ENCODE data around the gene AMBRA1. TPM values are rescaled to one million over a fixed set of nuclear protein-coding genes. Genes with fewer than 3 reads are reported as not detected.

AMBRA1 gene
- total and polyA plus RNA-seq, 8 donors, result 4.6 to 59.4 (median 23.3) TPM

- no peak for DNase-seq
- 5 to 11% (median 6%) methylated on average over 1 of the region's 1 CpG for WGBS, 5 donors
- Histone ChIP-seq H3K27ac (peak overlapping the region in 4 of 5 donors; percentile 61 to 85 (median 78)), H3K4me1 (peaks cover 32 to 74% (median 53%) of the 10 kb centered on the region in 4 donors), H3K36me3 (no peaks in the 10 kb centered on the region), H3K9me3 (no peaks in the 10 kb centered on the region), H3K27me3 (no peaks in the 10 kb centered on the region), H3K4me3 (peak overlapping the region in 1 of 4 donors; percentile 0)
- TF ChIP-seq EP300 (IDR thresholded peaks at IDR 0.05) (no peak), POLR2AphosphoS5 (IDR thresholded peaks at IDR 0.05) (no peak), POLR2A (IDR thresholded peaks at IDR 0.05) (no peak)
- TF ChIP-seq, protein P1, sequence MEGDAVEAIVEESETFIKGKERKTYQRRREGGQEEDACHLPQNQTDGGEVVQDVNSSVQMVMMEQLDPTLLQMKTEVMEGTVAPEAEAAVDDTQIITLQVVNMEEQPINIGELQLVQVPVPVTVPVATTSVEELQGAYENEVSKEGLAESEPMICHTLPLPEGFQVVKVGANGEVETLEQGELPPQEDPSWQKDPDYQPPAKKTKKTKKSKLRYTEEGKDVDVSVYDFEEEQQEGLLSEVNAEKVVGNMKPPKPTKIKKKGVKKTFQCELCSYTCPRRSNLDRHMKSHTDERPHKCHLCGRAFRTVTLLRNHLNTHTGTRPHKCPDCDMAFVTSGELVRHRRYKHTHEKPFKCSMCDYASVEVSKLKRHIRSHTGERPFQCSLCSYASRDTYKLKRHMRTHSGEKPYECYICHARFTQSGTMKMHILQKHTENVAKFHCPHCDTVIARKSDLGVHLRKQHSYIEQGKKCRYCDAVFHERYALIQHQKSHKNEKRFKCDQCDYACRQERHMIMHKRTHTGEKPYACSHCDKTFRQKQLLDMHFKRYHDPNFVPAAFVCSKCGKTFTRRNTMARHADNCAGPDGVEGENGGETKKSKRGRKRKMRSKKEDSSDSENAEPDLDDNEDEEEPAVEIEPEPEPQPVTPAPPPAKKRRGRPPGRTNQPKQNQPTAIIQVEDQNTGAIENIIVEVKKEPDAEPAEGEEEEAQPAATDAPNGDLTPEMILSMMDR (IDR thresholded peaks at IDR 0.05), result no peak
- intact Hi-C loops (cut with DNase I; ENCODE audit: low total_unique reads), result no loop called here
Observed at GRCh38 chr11:46553814-46554212, 40.0 kb downstream of the AMBRA1 start.

GRCh38 chr11:46551261-46551660 lies 42.6 kb downstream of the AMBRA1 start:
- DNase-seq, result no peak
- Histone ChIP-seq H3K36me3 (peaks cover 8 to 15% (median 12%) of the 10 kb centered on the region in 4 donors), H3K9me3 (no peaks in the 10 kb centered on the region), H3K4me1 (peaks cover 39 to 76% (median 52%) of the 10 kb centered on the region in 4 donors), H3K27me3 (no peaks in the 10 kb centered on the region), H3K27ac (no peak overlapping the region), H3K4me3 (no peak overlapping the region)
- no peak for TF ChIP-seq EP300 (IDR thresholded peaks at IDR 0.05)
- intact Hi-C loops (cut with DNase I; ENCODE audit: low total_unique reads), result no loop called here
- WGBS, 5 donors, result 96 to 99% (median 98%) methylated on average over 7 of the region's 7 CpGs

GRCh38 chr11:46547579-46547978 lies 46.2 kb downstream of the AMBRA1 start:
- Histone ChIP-seq H3K36me3 (peaks cover 33 to 52% (median 49%) of the 10 kb centered on the region in 4 donors), H3K27ac (peak overlapping the region in 2 of 5 donors; percentile 42 to 49), H3K27me3 (no peaks in the 10 kb centered on the region), H3K4me3 (no peak overlapping the region), H3K4me1 (peaks cover 14 to 47% (median 22%) of the 10 kb centered on the region in 4 donors), H3K9me3 (no peaks in the 10 kb centered on the region)
- WGBS, 5 donors, result 36 to 54% (median 50%) methylated on average over 5 of the region's 5 CpGs
- DNase-seq, result peak in 1 of 2 donors; percentile 34
- TF ChIP-seq EP300 (IDR thresholded peaks at IDR 0.05) (no peak), POLR2AphosphoS5 (IDR thresholded peaks at IDR 0.05) (peak in 1 of 3 donors; percentile 19)
- TF ChIP-seq, protein P1 (IDR thresholded peaks at IDR 0.05), result no peak
- intact Hi-C loops (cut with DNase I; ENCODE audit: low total_unique reads), result no loop called here

DNA sequence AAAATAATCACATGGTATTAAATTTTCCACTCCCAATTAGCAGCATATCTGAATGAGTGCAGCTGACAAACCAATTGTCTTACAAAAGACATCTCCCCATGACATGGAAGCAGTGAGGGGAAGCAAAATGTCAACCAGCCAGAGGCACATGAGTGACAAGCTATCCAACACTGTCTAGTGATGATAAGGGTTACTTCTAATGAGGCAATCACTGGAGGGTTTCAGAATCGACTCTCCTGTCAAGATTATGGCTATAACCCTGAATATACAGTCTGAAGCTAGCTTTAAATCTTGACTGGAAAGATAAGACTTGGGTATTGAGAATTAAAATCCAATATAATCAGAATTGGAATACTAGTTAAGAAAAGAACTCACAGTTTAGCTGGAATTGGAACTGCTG lies 50.3 kb downstream of the AMBRA1 start:
- Histone ChIP-seq H3K27me3 (no peaks in the 10 kb centered on the region), H3K4me1 (peaks cover 15 to 47% (median 30%) of the 10 kb centered on the region in 4 donors), H3K36me3 (peaks cover 43 to 88% (median 84%) of the 10 kb centered on the region in 4 donors), H3K4me3 (no peak overlapping the region), H3K27ac (no peak overlapping the region), H3K9me3 (no peaks in the 10 kb centered on the region)
- TF ChIP-seq POLR2AphosphoS5 (IDR thresholded peaks at IDR 0.05), result no peak
- TF ChIP-seq EP300 (IDR thresholded peaks at IDR 0.05), result no peak
- no peak for TF ChIP-seq POLR2A (IDR thresholded peaks at IDR 0.05)
- TF ChIP-seq, protein P1 (IDR thresholded peaks at IDR 0.05), result no peak
- 50 to 74% (median 59%) methylated on average over 1 of the region's 1 CpG for WGBS, 5 donors
- intact Hi-C loops (cut with DNase I; ENCODE audit: low total_unique reads), result no loop called here
- no peak for DNase-seq

DNA sequence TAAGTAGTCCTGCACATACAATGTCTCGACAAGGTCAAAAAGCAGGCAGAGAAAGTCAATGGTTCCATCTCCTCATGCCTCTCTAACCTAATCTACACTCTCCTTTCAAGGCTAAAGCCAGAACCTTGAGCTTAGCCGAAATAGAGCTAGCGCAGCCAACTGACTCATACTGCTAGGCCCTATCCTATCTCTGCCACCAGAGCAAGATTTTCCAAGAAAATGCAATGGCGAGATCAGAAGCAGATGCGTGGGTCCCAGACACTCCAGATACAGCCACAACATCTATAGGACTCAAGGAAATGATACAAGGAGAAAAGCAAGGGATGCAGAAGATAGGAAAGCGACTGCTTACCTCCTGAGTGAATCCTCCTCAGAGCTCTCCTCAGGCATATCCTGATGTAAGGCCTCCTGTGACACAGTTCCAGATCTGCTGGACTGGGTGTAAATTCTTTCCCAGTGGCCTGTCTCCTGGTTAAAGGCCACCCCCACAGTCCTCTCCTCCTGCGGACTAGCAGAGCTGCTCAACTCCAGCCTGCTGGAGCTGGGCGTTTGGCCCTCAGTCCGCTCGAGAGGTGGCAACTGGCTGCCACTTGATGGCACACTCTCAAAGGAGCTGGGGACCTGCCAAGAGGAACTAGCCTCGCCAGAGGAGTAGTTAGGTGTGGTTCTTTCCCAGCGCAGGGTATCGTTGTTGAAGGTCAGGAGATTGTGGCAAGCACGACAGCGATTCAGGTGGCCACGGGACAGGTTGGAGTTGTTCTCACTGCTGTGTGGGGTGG lies 52.0 kb downstream of the AMBRA1 start:
- no peaks in the 10 kb centered on the region for H3K27me3 ChIP-seq
- peak; percentile 81 to 95 for DNase-seq
- peaks cover 39 to 80% (median 76%) of the 10 kb centered on the region in 4 donors for H3K36me3 ChIP-seq
- intact Hi-C loops (cut with DNase I; ENCODE audit: low total_unique reads), result no loop called here
- peak overlapping the region; percentile 16 to 77 (median 64) for H3K27ac ChIP-seq
- TF ChIP-seq, protein P1 (IDR thresholded peaks at IDR 0.05), result peak in 3 of 7 experiments; percentile 18 to 49 (median 40)
- TF ChIP-seq POLR2AphosphoS5 (IDR thresholded peaks at IDR 0.05), result peak in 2 of 3 donors; percentile 65 to 92
- TF ChIP-seq POLR2A (IDR thresholded peaks at IDR 0.05), result no peak
- TF ChIP-seq EP300 (IDR thresholded peaks at IDR 0.05), result no peak
- peaks cover 8 to 46% (median 22%) of the 10 kb centered on the region in 4 donors for H3K4me1 ChIP-seq
- WGBS, 5 donors, result 42 to 65% (median 61%) methylated on average over 16 of the region's 16 CpGs
- H3K9me3 ChIP-seq, result no peaks in the 10 kb centered on the region
- no peak overlapping the region for H3K4me3 ChIP-seq
